HepG2 (cell line): Measurements from ENCODE around the gene TTC28.

Source experiments
- EZH2 ChIP-seq: conservative IDR thresholded peaks from 2 replicates; pipeline ENCODE4 v1.6.1; 2012; ENCODE audit warnings: mild to moderate bottlenecking, low read depth, low read length, moderate library complexity
- FOXA1 ChIP-seq, 2 experiments: fragments of 450-650 bp in 1 of 2; sonication (generic) in 1 of 2; formaldehyde crosslinking in 1 of 2; IDR thresholded peaks; 2 replicates each; pipeline versions ENCODE4 v1.4.0 to v1.6.1; 2016 to 2020; ENCODE audit warnings: missing genetic modification reagents in 1 of 2
- FOXO4 ChIP-seq: sonication (generic); formaldehyde crosslinking; conservative IDR thresholded peaks from 2 replicates; pipeline ENCODE4 v1.8.1; 2023; ENCODE audit warnings: missing genetic modification reagents
- POLR2G ChIP-seq: fragments of 200-400 bp; formaldehyde crosslinking; IDR thresholded peaks from 2 replicates; pipeline ENCODE4 v1.6.1; 2018; ENCODE audit warnings: mild to moderate bottlenecking, low read depth, low read length, moderate library complexity
- YEATS4 ChIP-seq: sonication (generic); formaldehyde crosslinking; IDR thresholded peaks from 2 replicates; pipeline ENCODE4 v1.4.0; 2020; ENCODE audit warnings: missing genetic modification reagents, borderline replicate concordance
- ZFP36L1 ChIP-seq: sonication (generic); formaldehyde crosslinking; IDR thresholded peaks from 2 replicates; pipeline ENCODE4 v1.8.0; 2022; ENCODE audit warnings: mild to moderate bottlenecking, missing genetic modification reagents, moderate library complexity
- ZHX2 ChIP-seq, 2 experiments: sonication (generic) in 1 of 2; formaldehyde crosslinking in 1 of 2; IDR thresholded peaks; 2 replicates each; pipeline versions ENCODE4 v1.6.1 to v1.9.0; 2014 to 2022; ENCODE audit warnings: antibody characterized with exemption in 1 of 2, borderline replicate concordance in 1 of 2, inconsistent platforms in 1 of 2, low read depth in 1 of 2, missing genetic modification reagents in 1 of 2
- ZNF274 ChIP-seq: sonication (generic); formaldehyde crosslinking; IDR thresholded peaks from 2 replicates; pipeline ENCODE4 v1.5.1; 2020; ENCODE audit warnings: mild to moderate bottlenecking, missing genetic modification reagents
- ZNF280B ChIP-seq: sonication (generic); formaldehyde crosslinking; IDR thresholded peaks from 2 replicates; pipeline ENCODE4 v1.5.0; 2020; ENCODE audit warnings: missing genetic modification reagents, mild to moderate bottlenecking, borderline replicate concordance
- ZNF589 ChIP-seq: sonication (generic); formaldehyde crosslinking; conservative IDR thresholded peaks from 2 replicates; pipeline ENCODE4 v1.8.0; 2022; ENCODE audit warnings: mild to moderate bottlenecking, moderate library complexity, missing genetic modification reagents
- ZNF879 ChIP-seq: sonication (generic); formaldehyde crosslinking; IDR thresholded peaks from 2 replicates; pipeline ENCODE4 v1.8.1; 2023; ENCODE audit warnings: missing genetic modification reagents

- no peak for TF ChIP-seq POLR2G
- no peak for TF ChIP-seq ZFP36L1
- TF ChIP-seq FOXA1 (IDR thresholded peaks at IDR 0.05), result no peak
- TF ChIP-seq FOXA1 (CRISPR knock-in tag; IDR thresholded peaks at IDR 0.05), result no peak
- TF ChIP-seq EZH2, result no peak
- TF ChIP-seq ZHX2 (IDR thresholded peaks at IDR 0.05; ENCODE audit: low read depth), result no peak
- TF ChIP-seq ZHX2 (CRISPR knock-in tag; IDR thresholded peaks at IDR 0.05; ENCODE audit: borderline replicate concordance), result no peak
- TF ChIP-seq ZNF589 (CRISPR knock-in tag), result no peak
- no peak for TF ChIP-seq ZNF280B (CRISPR knock-in tag)
- no peak for TF ChIP-seq FOXO4 (CRISPR knock-in tag)
- no peak for TF ChIP-seq ZNF879
- TF ChIP-seq YEATS4, result no peak
- TF ChIP-seq ZNF274 (CRISPR knock-in tag), result no peak
Measured at GRCh38 chr22:28542980-28543621, 136.5 kb downstream of the TTC28 start.
